ENCODE measurements around the gene SCUBE2.

GRCh38 chr11:9070749-9071491 is 20.5 kb downstream of the SCUBE2 start:
- no peak for TF ChIP-seq CTCF (IDR thresholded peaks at IDR 0.05)
- no peak for TF ChIP-seq EP300 (IDR thresholded peaks at IDR 0.05)
- TF ChIP-seq POLR2A (IDR thresholded peaks at IDR 0.05), result no peak

All from sigmoid colon (tissue), 4 donors.